IPS-NIHi7 (cell line): ENCODE measurements around the gene USP1.
A peak's percentile ranks its signal among the peaks of the same experiment; 100 is the strongest.

Experiments used
- DNase-seq: peaks from one replicate; pipeline ENCODE4 v3.0.0; 2012; ENCODE audit warnings: mixed read lengths; ENCODE audit errors: extremely low spot score

USP1 gene

GRCh38 chr1:62487956-62488355 is 51.1 kb downstream of the USP1 start:
- DNase-seq, result peak; percentile 12

- DNase-seq, result no peak
Observed at GRCh38 chr1:62492521-62492920, 55.7 kb downstream of the USP1 start.

GRCh38 chr1:62493656-62494055 is 56.8 kb downstream of the USP1 start:
- DNase-seq, result no peak

- DNase-seq, result no peak
Observed at GRCh38 chr1:62494137-62494536, 57.3 kb downstream of the USP1 start.

- DNase-seq, result no peak
Observed at GRCh38 chr1:62500210-62500609, 63.4 kb downstream of the USP1 start.
